NCI-H510A treated with DMSO at 0.1 percent for 48 hours (cell line): ENCODE data around the gene TMEM164.

Experiments
- DNase-seq: peaks from one replicate; lab custom pipeline; 2025; lab: John Stamatoyannopoulos, UW

Gene TMEM164

GRCh38 chrX:110210417-110211139 lies 207.7 kb downstream of the TMEM164 start:
- no peak for DNase-seq

GRCh38 chrX:110211340-110211739 lies 208.4 kb downstream of the TMEM164 start:
- DNase-seq = no peak

GRCh38 chrX:110212299-110212698 lies 209.4 kb downstream of the TMEM164 start:
- no peak for DNase-seq

GRCh38 chrX:110213183-110213582 lies 210.3 kb downstream of the TMEM164 start:
- DNase-seq = no peak

- DNase-seq = no peak
Observed at GRCh38 chrX:110214684-110215083, 211.8 kb downstream of the TMEM164 start.

- DNase-seq = no peak
Observed at GRCh38 chrX:110215411-110215810, 212.5 kb downstream of the TMEM164 start.

GRCh38 chrX:110216027-110216426 lies 213.1 kb downstream of the TMEM164 start:
- no peak for DNase-seq

- no peak for DNase-seq
Observed at GRCh38 chrX:110218591-110218990, 215.7 kb downstream of the TMEM164 start.

- no peak for DNase-seq
Observed at GRCh38 chrX:110219920-110220319, 217.0 kb downstream of the TMEM164 start.

GRCh38 chrX:110222497-110223257 lies 219.8 kb downstream of the TMEM164 start:
- DNase-seq = no peak

- no peak for DNase-seq
Observed at GRCh38 chrX:110224926-110225617, 222.2 kb downstream of the TMEM164 start.

GRCh38 chrX:110226931-110227330 lies 224.0 kb downstream of the TMEM164 start:
- DNase-seq = no peak
